H1 (cell line): Measurements from ENCODE around the gene NCAM1. TPM values are rescaled to one million over a fixed set of nuclear protein-coding genes. Genes with fewer than 3 reads are reported as not detected.

Experiments
- ATF3 ChIP-seq: IDR thresholded peaks from 2 replicates; pipeline ENCODE4 v1.6.1; 2011; ENCODE audit warnings: low read depth, mild to moderate bottlenecking, low read length; ENCODE audit not compliant: insufficient read depth
- CBX5 ChIP-seq: fragments of 300-800, 300-1000 bp; sonication (generic); IDR thresholded peaks from 2 replicates; pipeline ENCODE4 v1.7.1; 2016; ENCODE audit warnings: antibody characterized with exemption, low read length, low read depth
- polyA plus RNA-seq, 7 experiments: library from polyadenylated mRNA; depleted of rRNA in 3 of 7; stranded (reverse) in 5 of 7; unstranded in 2 of 7; fragments of >200 nt in 5 of 7; fragments of 200-250 nt in 2 of 7; gene quantifications; 1 replicate in 5 of 7; 2 replicates in 1 of 7; 4 replicates in 1 of 7; pipeline versions ENCODE4 v1.2.1 to v1.2.3, GENCODE V29; 2011 to 2013; ENCODE audit warnings: missing spikeins in 2 of 7, mixed read lengths in 2 of 7
- total RNA-seq: library from RNA; stranded (reverse); fragmentation: NEBNext Ultra II Directional; extraction: Animal tissue kit (Norgen Biotek cat#: 25700); gene quantifications from 2 replicates; pipeline ENCODE4 v1.2.1, GENCODE V29; 2021

NCAM1 gene
- total and polyA plus RNA-seq, 2 of the 8 experiments (the other 6 are each of a cell fraction or from before 2014, with no cell fraction given): 3.1 to 4.3 TPM

GRCh38 chr11:112932593-112932992 is 28.6 kb upstream of the NCAM1 start (continued):
- no peak for TF ChIP-seq ATF3
- TF ChIP-seq CBX5: no peak
